Duodenal mucosa (tissue), 2 donors: ENCODE results near the gene PLCE1.

Experiments
- H3K27ac ChIP-seq: one replicate; pipeline ENCODE4 v1.7.0; 2013; ENCODE audit warnings: low read depth, low read length
- H3K27me3 ChIP-seq, 2 donors: one replicate each; pipeline ENCODE4 v1.7.0; 2013; ENCODE audit warnings: low read length in 2 of 2, control low read depth in 1 of 2; ENCODE audit not compliant: insufficient read depth in 2 of 2, control insufficient read depth in 1 of 2
- H3K36me3 ChIP-seq, 2 donors: one replicate each; pipeline ENCODE4 v1.7.0; 2013; ENCODE audit warnings: low read length in 2 of 2, control low read depth in 1 of 2; ENCODE audit not compliant: insufficient read depth in 2 of 2, control insufficient read depth in 1 of 2
- H3K4me1 ChIP-seq, 2 donors: one replicate each; pipeline ENCODE4 v1.7.0; 2013; ENCODE audit warnings: low read length in 2 of 2, control low read depth in 1 of 2; ENCODE audit not compliant: insufficient read depth in 2 of 2, control insufficient read depth in 1 of 2
- H3K4me3 ChIP-seq, 2 donors: one replicate each; pipeline ENCODE4 v1.7.0; 2013; ENCODE audit warnings: low read length in 2 of 2, low read depth in 1 of 2
- H3K9ac ChIP-seq, 2 donors: one replicate each; pipeline ENCODE4 v1.7.0; 2013; ENCODE audit warnings: low read length in 2 of 2, low read depth in 1 of 2
- H3K9me3 ChIP-seq, 2 donors: one replicate each; pipeline ENCODE4 v1.7.0; 2013; ENCODE audit warnings: low read length in 2 of 2, control low read depth in 1 of 2; ENCODE audit not compliant: control insufficient read depth in 1 of 2

The PLCE1 gene

GRCh38 chr10:94002156-94002555, 8.4 kb downstream of the PLCE1 start:
- Histone ChIP-seq H3K27ac (no peak overlapping the region), H3K4me1 (peaks cover 42 to 60% of the 10 kb centered on the region in 2 donors), H3K4me3 (no peak overlapping the region), H3K27me3 (no peaks in the 10 kb centered on the region), H3K36me3 (no peaks in the 10 kb centered on the region), H3K9ac (no peak overlapping the region), H3K9me3 (no peaks in the 10 kb centered on the region)

GRCh38 chr10:94003488-94003887, 9.8 kb downstream of the PLCE1 start:
- Histone ChIP-seq H3K27me3 (no peaks in the 10 kb centered on the region), H3K4me3 (no peak overlapping the region), H3K36me3 (no peaks in the 10 kb centered on the region), H3K4me1 (peaks cover 48 to 60% of the 10 kb centered on the region in 2 donors), H3K9me3 (no peaks in the 10 kb centered on the region), H3K9ac (no peak overlapping the region), H3K27ac (no peak overlapping the region)

- H3K27me3 ChIP-seq, result no peaks in the 10 kb centered on the region
- no peak overlapping the region for H3K27ac ChIP-seq
- H3K4me1 ChIP-seq, result peaks cover 45 to 54% of the 10 kb centered on the region in 2 donors
- H3K9me3 ChIP-seq, result peaks cover 0 to 4% of the 10 kb centered on the region in 2 donors
- H3K9ac ChIP-seq, result no peak overlapping the region
- no peaks in the 10 kb centered on the region for H3K36me3 ChIP-seq
- H3K4me3 ChIP-seq, result no peak overlapping the region
Observed at GRCh38 chr10:94005050-94005449, 11.3 kb downstream of the PLCE1 start.

- H3K27me3 ChIP-seq, result no peaks in the 10 kb centered on the region
- peak overlapping the region; percentile 35 for H3K27ac ChIP-seq
- peaks cover 32 to 35% of the 10 kb centered on the region in 2 donors for H3K4me1 ChIP-seq
- H3K4me3 ChIP-seq, result peak overlapping the region in 1 of 2 donors; percentile 2
- H3K36me3 ChIP-seq, result no peaks in the 10 kb centered on the region
- no peak overlapping the region for H3K9ac ChIP-seq
- peaks cover 0 to 6% of the 10 kb centered on the region in 2 donors for H3K9me3 ChIP-seq
Observed at GRCh38 chr10:94006591-94007550, 13.1 kb downstream of the PLCE1 start.

- no peaks in the 10 kb centered on the region for H3K27me3 ChIP-seq
- peaks cover 0 to 6% of the 10 kb centered on the region in 2 donors for H3K9me3 ChIP-seq
- H3K4me3 ChIP-seq, result no peak overlapping the region
- no peaks in the 10 kb centered on the region for H3K36me3 ChIP-seq
- H3K9ac ChIP-seq, result no peak overlapping the region
- H3K27ac ChIP-seq, result no peak overlapping the region
- peaks cover 30 to 32% of the 10 kb centered on the region in 2 donors for H3K4me1 ChIP-seq
Observed at GRCh38 chr10:94008526-94008925, 14.8 kb downstream of the PLCE1 start.

- H3K36me3 ChIP-seq, result no peaks in the 10 kb centered on the region
- H3K4me1 ChIP-seq, result peaks cover 20 to 23% of the 10 kb centered on the region in 2 donors
- H3K27me3 ChIP-seq, result no peaks in the 10 kb centered on the region
- H3K9ac ChIP-seq, result no peak overlapping the region
- H3K4me3 ChIP-seq, result no peak overlapping the region
- peaks cover 0 to 6% of the 10 kb centered on the region in 2 donors for H3K9me3 ChIP-seq
- H3K27ac ChIP-seq, result no peak overlapping the region
Observed at GRCh38 chr10:94010116-94010515, 16.4 kb downstream of the PLCE1 start.

GRCh38 chr10:94010886-94011285, 17.2 kb downstream of the PLCE1 start:
- no peak overlapping the region for H3K4me3 ChIP-seq
- H3K27ac ChIP-seq, result no peak overlapping the region
- H3K9ac ChIP-seq, result no peak overlapping the region
- no peaks in the 10 kb centered on the region for H3K36me3 ChIP-seq
- peaks cover 12 to 18% of the 10 kb centered on the region in 2 donors for H3K4me1 ChIP-seq
- no peaks in the 10 kb centered on the region for H3K27me3 ChIP-seq
- peaks cover 0 to 6% of the 10 kb centered on the region in 2 donors for H3K9me3 ChIP-seq

GRCh38 chr10:94011296-94011695, 17.6 kb downstream of the PLCE1 start:
- H3K9me3 ChIP-seq, result peaks cover 0 to 6% of the 10 kb centered on the region in 2 donors
- peaks cover 8 to 16% of the 10 kb centered on the region in 2 donors for H3K4me1 ChIP-seq
- H3K27me3 ChIP-seq, result no peaks in the 10 kb centered on the region
- no peak overlapping the region for H3K4me3 ChIP-seq
- no peaks in the 10 kb centered on the region for H3K36me3 ChIP-seq
- H3K27ac ChIP-seq, result no peak overlapping the region
- no peak overlapping the region for H3K9ac ChIP-seq

- peaks cover 0 to 6% of the 10 kb centered on the region in 2 donors for H3K4me1 ChIP-seq
- H3K27me3 ChIP-seq, result no peaks in the 10 kb centered on the region
- no peaks in the 10 kb centered on the region for H3K36me3 ChIP-seq
- no peak overlapping the region for H3K4me3 ChIP-seq
- H3K9ac ChIP-seq, result no peak overlapping the region
- peaks cover 0 to 6% of the 10 kb centered on the region in 2 donors for H3K9me3 ChIP-seq
- H3K27ac ChIP-seq, result no peak overlapping the region
Observed at GRCh38 chr10:94012834-94013233, 19.1 kb downstream of the PLCE1 start.

GRCh38 chr10:94013331-94013760, 19.6 kb downstream of the PLCE1 start:
- no peaks in the 10 kb centered on the region for H3K27me3 ChIP-seq
- H3K4me1 ChIP-seq, result peaks cover 0 to 5% of the 10 kb centered on the region in 2 donors
- H3K9me3 ChIP-seq, result peaks cover 0 to 6% of the 10 kb centered on the region in 2 donors
- H3K9ac ChIP-seq, result no peak overlapping the region
- no peak overlapping the region for H3K4me3 ChIP-seq
- H3K36me3 ChIP-seq, result no peaks in the 10 kb centered on the region
- no peak overlapping the region for H3K27ac ChIP-seq
